SU-DHL-6 (cell line): ENCODE results near the gene SYTL3.

Experiments
- H2AFZ ChIP-seq: fragments of 200-600 bp; sonication (generic); 2 replicates; pipeline ENCODE4 v1.6.1; 2014; ENCODE audit warnings: low read depth, mild to moderate bottlenecking, moderate library complexity, mixed read lengths, antibody characterized with exemption, low read length; ENCODE audit not compliant: severe bottlenecking
- H3F3A ChIP-seq: fragments of 200-600 bp; shearing (Covaris generic); 2 replicates; pipeline ENCODE4 v1.6.0; 2016; ENCODE audit warnings: antibody characterized with exemption, mild to moderate bottlenecking; ENCODE audit not compliant: insufficient read depth
- H3K27ac ChIP-seq: fragments of 200-600 bp; sonication (generic); 2 replicates; pipeline ENCODE4 v1.5.1; 2016; ENCODE audit warnings: low read depth, mild to moderate bottlenecking, low read length, moderate library complexity, mixed read lengths
- H3K27me3 ChIP-seq: fragments of 200-600 bp; sonication (generic), shearing (Covaris generic); 2 replicates; pipeline ENCODE4 v1.6.0; 2014; ENCODE audit warnings: mild to moderate bottlenecking, low read length
- H3K36me3 ChIP-seq: fragments of 200-600 bp; sonication (generic); 2 replicates; pipeline ENCODE4 v1.6.1; 2014; ENCODE audit warnings: mild to moderate bottlenecking, low read length, mixed read lengths
- H3K4me2 ChIP-seq: fragments of 300-600, 200-600 bp; shearing (Covaris generic), sonication (generic); 2 replicates; pipeline ENCODE4 v1.6.0; 2014; ENCODE audit warnings: low read length, low read depth, mild to moderate bottlenecking; ENCODE audit not compliant: poor library complexity, severe bottlenecking
- H3K4me3 ChIP-seq: fragments of 200-600 bp; sonication (generic); 2 replicates; pipeline ENCODE4 v1.5.1; 2014; ENCODE audit warnings: antibody characterized with exemption, low read length, mild to moderate bottlenecking, mixed read lengths; ENCODE audit not compliant: insufficient read depth, poor library complexity, severe bottlenecking
- H3K79me2 ChIP-seq: fragments of 200-600 bp; sonication (generic); 2 replicates; pipeline ENCODE4 v1.6.1; 2014; ENCODE audit warnings: mild to moderate bottlenecking, low read length, moderate library complexity; ENCODE audit not compliant: insufficient read depth
- H3K9ac ChIP-seq: fragments of 200-600 bp; sonication (generic); 2 replicates; pipeline ENCODE4 v1.7.0; 2014; ENCODE audit warnings: mild to moderate bottlenecking, low read length
- H3K9me2 ChIP-seq: fragments of 200-600 bp; sonication (generic); replicated peaks from 2 replicates; pipeline ENCODE4 v1.6.1; 2014; ENCODE audit warnings: low read length; ENCODE audit not compliant: insufficient read depth
- H3K9me3 ChIP-seq: fragments of 200-600 bp; sonication (generic); 2 replicates; pipeline ENCODE4 v1.6.1; 2014; ENCODE audit warnings: low read length, mixed read lengths; ENCODE audit not compliant: insufficient read depth
- H4K20me1 ChIP-seq: fragments of 200-600 bp; sonication (generic); 2 replicates; pipeline ENCODE4 v1.6.1; 2014; ENCODE audit warnings: low read depth, mild to moderate bottlenecking, antibody characterized with exemption, low read length, moderate library complexity, mixed read lengths
- EZH2phosphoT487 ChIP-seq: fragments of 200-600 bp; sonication (generic), shearing (Covaris generic); conservative IDR thresholded peaks from 2 replicates; pipeline ENCODE4 v1.6.1; 2018; ENCODE audit warnings: mild to moderate bottlenecking, antibody characterized with exemption, low read length, moderate library complexity, mixed read lengths
- TF ChIP-seq, protein P1 (sequence below): fragments of 200-600 bp; sonication (generic); IDR thresholded peaks from one replicate; pipeline ENCODE4 v1.5.1; 2017; ENCODE audit warnings: antibody characterized with exemption, mild to moderate bottlenecking, low read length, moderate library complexity; ENCODE audit not compliant: insufficient read depth, poor library complexity, severe bottlenecking

SYTL3 gene

DNA sequence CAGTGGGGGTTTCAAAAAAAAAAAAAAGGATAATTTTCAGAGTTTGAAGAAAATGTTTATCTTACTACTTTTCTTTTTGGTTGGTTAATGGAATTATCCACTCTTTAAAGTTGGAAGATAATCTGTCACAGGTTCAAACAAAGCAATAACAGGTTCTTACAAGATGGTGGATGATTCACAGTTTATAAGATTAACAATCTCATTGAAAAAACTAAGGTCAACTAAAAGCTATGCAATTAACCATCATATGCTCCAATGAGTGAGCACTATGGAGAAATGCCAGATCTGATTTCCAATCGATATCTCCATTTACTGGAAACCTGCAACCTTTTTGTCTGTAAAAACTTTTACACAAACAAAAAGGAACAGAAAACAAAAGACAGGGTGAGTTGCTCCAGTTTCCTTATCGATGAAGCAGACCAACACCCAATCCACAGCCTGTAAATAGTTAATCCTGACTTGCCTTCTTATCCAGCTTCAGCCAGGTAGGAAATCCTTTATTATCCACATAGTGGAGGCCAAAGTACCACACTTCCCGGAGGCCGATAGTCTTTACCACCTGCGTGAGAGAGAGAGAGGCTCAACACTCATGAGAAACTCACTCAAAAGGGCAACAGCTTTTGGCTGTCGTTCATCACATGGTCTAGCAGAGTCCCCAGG is 136.9 kb downstream of the SYTL3 start:
- no peak overlapping the region for H3K4me3 ChIP-seq
- H3F3A ChIP-seq = peaks cover 22% of the 10 kb centered on the region
- peaks cover 27% of the 10 kb centered on the region; the same call in 1 of the 2 replicates for H4K20me1 ChIP-seq
- no peak overlapping the region for H2AFZ ChIP-seq
- H3K9me2 ChIP-seq = no peaks in the 10 kb centered on the region
- peaks cover 84% of the 10 kb centered on the region for H3K79me2 ChIP-seq
- H3K4me2 ChIP-seq = no peak overlapping the region
- no peak overlapping the region for H3K9ac ChIP-seq
- TF ChIP-seq, protein P1, sequence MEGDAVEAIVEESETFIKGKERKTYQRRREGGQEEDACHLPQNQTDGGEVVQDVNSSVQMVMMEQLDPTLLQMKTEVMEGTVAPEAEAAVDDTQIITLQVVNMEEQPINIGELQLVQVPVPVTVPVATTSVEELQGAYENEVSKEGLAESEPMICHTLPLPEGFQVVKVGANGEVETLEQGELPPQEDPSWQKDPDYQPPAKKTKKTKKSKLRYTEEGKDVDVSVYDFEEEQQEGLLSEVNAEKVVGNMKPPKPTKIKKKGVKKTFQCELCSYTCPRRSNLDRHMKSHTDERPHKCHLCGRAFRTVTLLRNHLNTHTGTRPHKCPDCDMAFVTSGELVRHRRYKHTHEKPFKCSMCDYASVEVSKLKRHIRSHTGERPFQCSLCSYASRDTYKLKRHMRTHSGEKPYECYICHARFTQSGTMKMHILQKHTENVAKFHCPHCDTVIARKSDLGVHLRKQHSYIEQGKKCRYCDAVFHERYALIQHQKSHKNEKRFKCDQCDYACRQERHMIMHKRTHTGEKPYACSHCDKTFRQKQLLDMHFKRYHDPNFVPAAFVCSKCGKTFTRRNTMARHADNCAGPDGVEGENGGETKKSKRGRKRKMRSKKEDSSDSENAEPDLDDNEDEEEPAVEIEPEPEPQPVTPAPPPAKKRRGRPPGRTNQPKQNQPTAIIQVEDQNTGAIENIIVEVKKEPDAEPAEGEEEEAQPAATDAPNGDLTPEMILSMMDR = no peak
- TF ChIP-seq EZH2phosphoT487 = no peak
- no peaks in the 10 kb centered on the region for H3K27me3 ChIP-seq
- H3K9me3 ChIP-seq = no peaks in the 10 kb centered on the region
- peaks cover 67% of the 10 kb centered on the region for H3K36me3 ChIP-seq
- no peak overlapping the region for H3K27ac ChIP-seq

DNA sequence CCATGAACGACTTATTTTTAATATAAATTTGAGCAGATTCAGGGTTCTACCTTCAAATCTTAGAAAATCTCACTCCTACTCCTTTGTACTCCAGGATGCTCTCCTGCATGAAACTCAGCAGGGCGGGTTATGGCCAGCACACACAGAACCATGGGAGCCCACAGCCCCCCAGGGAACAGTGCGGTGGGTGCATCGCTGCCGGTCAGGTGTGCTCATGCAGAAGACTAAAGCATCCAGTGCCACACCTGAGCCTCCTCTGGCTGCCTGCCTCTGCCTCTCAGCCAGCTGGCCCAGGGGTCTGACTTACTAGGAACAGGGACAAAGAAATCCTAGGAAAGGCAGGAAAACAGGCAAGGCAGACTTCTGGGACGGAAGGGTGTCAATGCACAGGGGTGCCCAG is 137.5 kb downstream of the SYTL3 start:
- H2AFZ ChIP-seq = no peak overlapping the region
- no peak overlapping the region for H3K4me3 ChIP-seq
- no peaks in the 10 kb centered on the region for H3K9me3 ChIP-seq
- no peak overlapping the region for H3K27ac ChIP-seq
- no peaks in the 10 kb centered on the region for H3K27me3 ChIP-seq
- peaks cover 90% of the 10 kb centered on the region for H3K79me2 ChIP-seq
- H4K20me1 ChIP-seq = peaks cover 27% of the 10 kb centered on the region; the same call in 1 of the 2 replicates
- H3F3A ChIP-seq = peaks cover 22% of the 10 kb centered on the region
- peaks cover 62% of the 10 kb centered on the region for H3K36me3 ChIP-seq
- TF ChIP-seq, protein P1 = no peak
- no peak for TF ChIP-seq EZH2phosphoT487
- H3K9ac ChIP-seq = no peak overlapping the region
- H3K4me2 ChIP-seq = no peak overlapping the region
- no peaks in the 10 kb centered on the region for H3K9me2 ChIP-seq

DNA sequence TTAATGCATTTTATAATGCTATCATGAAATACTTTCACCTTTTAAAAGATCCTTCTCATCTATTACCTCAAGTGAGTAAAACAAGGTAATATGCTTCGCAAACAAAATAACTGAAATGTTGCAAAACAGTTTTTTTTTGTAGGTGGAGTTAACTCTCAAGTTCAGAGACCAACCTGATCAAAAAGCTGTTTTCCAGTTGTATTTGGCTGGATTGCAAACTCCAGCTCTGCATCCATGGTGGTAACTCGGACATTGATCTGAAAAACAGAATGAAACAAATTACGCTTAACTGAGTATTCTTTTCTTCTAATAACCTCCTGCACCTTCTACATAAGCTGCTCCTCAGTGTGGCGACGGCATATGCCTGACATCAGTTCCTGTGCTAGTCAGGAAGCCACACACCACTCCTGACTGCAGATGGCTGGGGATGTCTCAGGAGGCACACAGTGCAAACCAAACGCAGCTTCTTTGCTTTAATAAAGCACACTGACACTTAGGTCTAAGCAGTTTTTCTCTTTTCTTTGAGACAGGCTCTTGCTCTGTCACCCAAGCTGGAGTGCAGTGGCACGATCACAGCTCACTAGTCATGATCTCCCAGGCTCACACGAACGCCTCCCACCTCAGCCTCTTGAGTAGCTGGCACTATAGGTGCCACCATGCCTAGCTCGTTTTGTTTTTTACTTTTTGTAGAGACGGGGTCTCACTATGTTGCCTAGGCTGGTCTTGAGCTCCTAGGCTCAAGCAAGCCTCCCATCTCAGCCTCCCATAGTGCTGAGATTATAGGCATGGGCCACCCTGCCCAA is 139.5 kb downstream of the SYTL3 start:
- Histone ChIP-seq H3K9me2 (no peaks in the 10 kb centered on the region), H3K27ac (peak overlapping the region; percentile 46; the same call in 1 of the 2 replicates), H3K4me3 (no peak overlapping the region), H3F3A (peaks cover 37% of the 10 kb centered on the region), H3K36me3 (peaks cover 42% of the 10 kb centered on the region), H3K9ac (no peak overlapping the region), H4K20me1 (peaks cover 33% of the 10 kb centered on the region; the same call in 1 of the 2 replicates), H2AFZ (no peak overlapping the region), H3K79me2 (peaks cover 93% of the 10 kb centered on the region), H3K9me3 (no peaks in the 10 kb centered on the region), H3K27me3 (no peaks in the 10 kb centered on the region), H3K4me2 (no peak overlapping the region)
- TF ChIP-seq EZH2phosphoT487 = no peak
- TF ChIP-seq, protein P1 = no peak
